CD4-positive, alpha-beta T cell treated with Interleukin-4 for 4 hours (primary cell): ENCODE measurements around the gene ZNF101.

Experiments
- DNase-seq: peaks from one replicate; pipeline ENCODE4 v3.0.0-alpha.2; 2020

The ZNF101 gene

DNA sequence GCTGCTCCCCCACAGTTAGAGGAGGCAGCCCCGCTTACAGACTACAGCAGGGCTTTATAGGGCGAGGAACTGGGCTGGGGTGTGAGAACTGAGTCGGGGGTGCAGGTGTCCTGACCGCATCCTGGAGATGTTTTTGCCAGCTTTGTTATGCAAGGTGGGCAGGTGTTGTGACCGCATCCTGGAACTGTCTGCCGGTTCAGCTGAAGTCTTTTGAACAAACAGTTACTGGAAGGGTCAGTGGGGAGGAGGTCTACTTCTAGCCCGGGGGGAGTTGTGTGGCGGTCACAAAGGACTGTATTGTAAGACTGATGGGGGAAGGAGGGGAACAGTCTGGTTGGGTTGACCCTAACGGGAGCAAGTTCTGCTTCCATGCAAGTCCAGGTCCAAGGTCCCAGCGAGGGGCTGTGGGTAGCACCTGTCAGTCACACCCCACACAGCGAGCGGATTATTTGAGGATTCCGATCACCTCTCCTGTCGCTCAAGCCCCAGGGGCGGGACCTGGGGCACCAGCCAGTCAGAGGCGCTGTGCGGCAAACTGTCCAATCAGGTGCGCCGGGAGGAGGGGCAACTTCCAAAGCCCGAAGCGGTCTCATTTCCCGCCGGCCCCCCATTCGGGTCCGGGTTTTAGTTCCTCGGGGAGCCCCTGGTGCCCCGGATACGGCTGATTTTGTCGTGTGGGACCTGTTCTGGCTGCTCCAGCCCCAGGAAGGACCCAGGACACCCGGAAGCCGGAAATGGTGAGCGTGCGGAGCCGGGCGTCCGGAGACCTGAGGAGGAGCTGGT is at the start of gene ZNF101:
ZNF101 (plus strand) TSS at position 610 of the 783 bp plus-strand sequence; CDS start at position 735, 125 bp downstream.
- peak; percentile 94 for DNase-seq

- no peak for DNase-seq
Measured at GRCh38 chr19:19619181-19619848, 49.3 kb upstream of the ZNF101 start.

- no peak for DNase-seq
Measured at GRCh38 chr19:19619849-19620210, 48.8 kb upstream of the ZNF101 start.

DNA sequence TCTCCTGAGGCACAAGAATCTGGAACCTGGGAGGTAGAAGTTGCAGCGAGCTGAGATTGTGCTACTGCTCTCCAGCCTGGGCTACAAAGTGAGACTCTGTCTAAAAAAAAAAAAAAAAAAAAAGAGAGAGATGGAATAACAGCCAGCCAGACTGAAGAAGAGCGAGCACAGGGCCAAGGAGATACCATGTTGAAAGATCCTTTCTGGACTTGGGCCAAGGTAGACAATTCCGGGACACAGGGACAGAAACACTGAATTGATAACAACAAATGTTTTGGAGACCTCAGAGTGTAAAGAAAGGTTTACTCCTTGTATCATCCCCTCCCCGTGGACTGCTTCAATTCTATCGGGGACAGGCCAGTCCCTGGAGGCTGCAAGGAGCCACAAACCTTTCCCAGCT is 45.3 kb upstream of the ZNF101 start:
- no peak for DNase-seq

- DNase-seq: no peak
Measured at GRCh38 chr19:19624032-19624570, 44.5 kb upstream of the ZNF101 start.

- no peak for DNase-seq
Measured at GRCh38 chr19:19626516-19627472, 41.8 kb upstream of the ZNF101 start.

GRCh38 chr19:19627621-19628500 is 40.8 kb upstream of the ZNF101 start, which contains the start of gene LPAR2:
LPAR2 (minus strand) TSS chr19:19628220; CDS start chr19:19627275, 945 bp downstream.
- DNase-seq: peak; percentile 64

DNA sequence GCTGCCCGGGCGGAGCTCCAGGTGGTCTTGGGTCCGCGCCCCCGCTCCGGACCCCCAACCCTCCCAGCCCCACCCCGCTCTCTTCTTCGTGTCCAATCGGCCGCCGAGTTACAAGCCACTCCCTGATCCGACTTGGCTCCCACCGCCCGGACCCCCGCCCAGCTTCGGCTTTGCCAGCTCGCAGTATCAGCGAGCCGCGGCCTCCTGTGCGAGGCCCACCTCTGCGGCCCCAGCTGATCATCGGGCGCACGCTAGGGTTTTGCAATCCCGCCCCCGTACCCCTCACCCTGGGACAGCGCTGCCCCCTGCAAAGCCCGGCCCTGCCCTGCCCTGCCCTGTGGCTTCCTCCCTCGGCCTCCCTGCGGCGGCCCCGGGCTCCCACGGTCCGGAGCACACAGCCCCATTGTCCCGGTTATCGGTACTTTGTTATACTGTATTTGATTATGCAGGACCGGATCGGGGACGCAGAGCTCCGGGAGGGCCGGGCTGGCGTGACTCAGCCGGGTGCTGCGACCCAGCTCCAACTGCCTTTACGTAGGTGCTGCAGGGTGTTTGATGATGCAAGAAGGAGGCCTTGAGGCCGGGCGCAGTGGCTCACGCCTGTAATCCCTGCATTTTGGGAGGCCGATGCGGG is 40.0 kb upstream of the ZNF101 start:
- DNase-seq: peak; percentile 40

- no peak for DNase-seq
Measured at GRCh38 chr19:19630062-19630414, 38.6 kb upstream of the ZNF101 start.

- DNase-seq: no peak
Measured at GRCh38 chr19:19630426-19630825, 38.2 kb upstream of the ZNF101 start.

- no peak for DNase-seq
Measured at GRCh38 chr19:19631346-19631745, 37.3 kb upstream of the ZNF101 start.

DNA sequence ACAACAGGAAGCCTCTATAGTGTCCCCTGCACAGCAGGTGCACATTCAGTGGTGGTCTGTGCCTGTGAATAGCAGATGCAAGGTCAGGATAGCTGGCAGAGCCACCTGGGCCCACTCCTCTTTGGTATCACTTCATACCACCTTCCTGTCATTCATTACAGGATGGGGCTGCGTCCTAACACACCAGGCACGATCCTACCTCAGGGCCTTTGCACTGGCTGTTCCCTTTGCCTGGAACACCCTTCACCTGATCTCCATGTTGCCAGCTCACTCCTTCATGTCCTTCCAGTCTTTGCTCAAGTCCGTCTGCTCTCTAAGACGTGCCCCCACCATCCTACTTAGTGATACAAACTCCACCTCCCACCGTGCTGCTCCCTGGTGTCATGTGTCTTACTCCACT is 36.0 kb upstream of the ZNF101 start:
- no peak for DNase-seq

DNA sequence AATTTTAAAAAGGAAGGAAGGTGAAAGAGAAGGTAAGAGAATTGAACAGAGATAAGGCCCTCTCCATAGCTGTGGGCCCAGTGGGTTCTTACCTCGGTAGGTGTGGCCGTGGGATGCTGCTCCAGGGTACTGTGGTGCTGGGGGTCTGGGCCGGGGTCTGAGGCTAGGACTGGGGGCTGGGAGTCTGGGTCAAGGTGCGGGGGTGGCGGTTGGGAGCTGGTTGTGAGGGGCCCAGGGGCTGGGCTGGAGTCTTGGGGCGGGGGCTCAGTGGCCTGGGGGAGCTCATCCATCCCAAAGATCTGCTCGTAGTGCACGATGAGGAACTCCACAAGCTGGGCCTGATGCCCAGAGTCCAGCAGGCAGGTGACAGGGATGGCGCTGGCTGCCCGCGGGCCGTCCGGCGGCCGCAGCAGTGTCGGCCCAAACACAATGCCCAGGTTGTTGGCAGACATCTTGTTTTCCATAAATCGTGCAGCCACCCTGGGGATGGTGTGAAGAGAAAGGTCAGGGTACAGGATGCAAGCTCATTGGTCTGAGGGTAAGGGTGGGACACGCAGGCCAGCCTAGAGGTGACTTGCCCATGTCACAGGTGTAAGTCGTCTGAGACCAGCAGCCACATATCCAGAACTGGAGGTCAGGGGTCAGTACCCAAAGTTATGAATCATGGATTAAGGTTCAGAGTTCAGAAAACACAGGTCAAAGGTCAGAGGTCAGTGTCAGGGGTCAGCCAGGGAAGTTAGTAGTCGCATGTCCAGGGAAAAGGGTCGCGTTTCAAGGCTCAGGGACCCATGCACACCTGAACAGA is 34.7 kb upstream of the ZNF101 start:
- DNase-seq: no peak

DNA sequence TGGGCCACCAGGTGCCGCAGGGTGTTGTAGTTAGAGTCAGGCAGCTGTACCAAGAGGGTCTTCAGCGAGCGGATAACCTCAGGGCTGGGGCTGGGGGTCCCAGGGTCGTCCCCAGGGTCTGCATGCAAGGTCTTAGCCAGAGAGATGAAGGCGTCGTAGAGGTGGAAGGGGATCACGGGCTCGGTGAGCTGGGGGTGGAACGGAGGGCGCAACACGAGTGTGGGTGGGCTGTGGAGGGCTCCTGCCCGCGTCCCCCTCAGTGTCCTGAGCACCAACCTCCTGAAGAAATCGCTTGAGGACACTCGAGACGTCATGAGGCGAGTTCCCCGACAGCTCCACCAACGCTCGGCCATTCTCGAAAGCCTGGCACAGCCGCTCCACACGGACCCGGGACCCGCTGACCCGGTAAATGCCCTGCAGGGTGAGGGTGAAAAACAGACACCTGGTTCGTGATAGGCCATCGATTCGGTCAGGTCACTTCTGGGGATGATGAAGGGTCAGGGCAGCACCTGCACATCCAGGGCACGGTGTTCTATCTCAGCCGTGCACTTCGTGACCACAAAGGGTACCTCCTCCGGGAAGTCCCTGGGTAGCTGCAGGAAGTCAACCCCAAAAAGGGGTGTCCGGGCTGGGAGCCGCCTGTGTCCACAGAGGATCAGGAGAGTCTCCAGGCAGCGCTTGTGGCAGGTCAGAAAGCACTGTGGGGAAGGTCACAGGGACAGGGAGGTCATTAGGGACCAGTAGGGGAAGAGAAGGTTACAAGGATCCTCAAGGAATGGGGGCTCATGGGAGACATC is 33.9 kb upstream of the ZNF101 start:
- no peak for DNase-seq

DNA sequence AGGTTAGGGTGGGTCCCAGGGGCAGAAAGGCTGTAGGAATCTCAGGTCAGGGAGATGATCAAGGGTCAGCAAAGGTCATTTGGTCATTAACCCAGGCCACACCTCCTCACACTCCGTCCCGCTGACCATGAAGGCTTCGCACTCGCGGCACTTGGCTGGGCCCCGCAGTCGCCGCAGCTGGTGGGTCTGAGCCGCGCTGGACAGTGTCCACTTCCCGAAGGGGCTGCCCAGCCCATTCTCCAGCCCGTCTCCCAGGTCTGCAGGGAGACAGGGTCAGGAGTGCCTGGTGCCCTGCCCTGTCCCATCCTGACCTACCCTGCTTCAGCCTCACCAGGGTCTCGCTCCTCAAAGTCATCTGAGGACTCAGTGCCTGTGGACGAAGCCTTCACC is 33.3 kb upstream of the ZNF101 start:
- DNase-seq: no peak

GRCh38 chr19:19636573-19637185 is 32.0 kb upstream of the ZNF101 start:
- DNase-seq: no peak

DNA sequence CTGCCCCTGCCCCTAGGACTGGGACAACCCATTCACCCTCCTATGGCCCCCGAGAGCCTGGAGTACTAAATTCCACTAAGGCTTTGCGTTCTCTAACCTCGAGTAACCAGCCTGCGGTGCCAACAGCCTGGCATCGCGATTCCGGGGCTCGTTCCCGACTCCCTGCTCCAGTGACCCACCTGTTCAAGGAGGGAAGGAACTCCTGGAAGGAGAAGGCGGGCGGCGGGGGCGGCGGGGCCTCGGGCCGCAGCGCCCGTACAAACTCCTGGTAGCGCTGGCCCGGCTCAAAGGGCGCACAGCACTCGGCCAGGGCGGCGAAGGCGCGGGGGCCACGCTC is 31.5 kb upstream of the ZNF101 start:
- DNase-seq: no peak

- no peak for DNase-seq
Measured at GRCh38 chr19:19637523-19638251, 31.0 kb upstream of the ZNF101 start.
